ENCODE data around the gene DPY19L1.
"Not testable (repeated sequence)": the region's sequence is repeated elsewhere in the genome, so short reads cannot be mapped to it uniquely, and the experiment has no call there.

Gene DPY19L1

GRCh38 chr7:35037211-35037525, at the start of gene DPY19L1:
Gene DPY19L1, minus strand, starts transcription at chr7:35037485. Its CDS starts 91 bp downstream, at chr7:35037394.
- TF ChIP-seq CTCF (IDR thresholded peaks at IDR 0.05; ENCODE audit: extremely low read depth, insufficient read depth, missing control alignments), result no peak
- in situ Hi-C loops (cut with MboI; ENCODE audit: low pct_unique_long_range_greater_than_20kb, low sequenced_read_pairs, unreplicated experiment), result loop anchor here (25.0 kb wide), 1 partner anchor 200 kb away; no protein-coding TSS in a partner anchor
- DNase-seq (ENCODE audit: low spot score), result no peak

- DNase-seq (ENCODE audit: low spot score); in situ Hi-C loops (cut with MboI; ENCODE audit: low pct_unique_long_range_greater_than_20kb, low sequenced_read_pairs, unreplicated experiment): not testable (repeated sequence)
Measured at GRCh38 chr7:35079517-35079916, 42.2 kb upstream of the DPY19L1 start.

- in situ Hi-C loops (cut with MboI; ENCODE audit: low pct_unique_long_range_greater_than_20kb, low sequenced_read_pairs, unreplicated experiment), result not testable (repeated sequence)
Measured at GRCh38 chr7:35074008-35074407, 36.7 kb upstream of the DPY19L1 start.

GRCh38 chr7:35072950-35073827, 35.9 kb upstream of the DPY19L1 start:
- DNase-seq (ENCODE audit: low spot score); in situ Hi-C loops (cut with MboI; ENCODE audit: low pct_unique_long_range_greater_than_20kb, low sequenced_read_pairs, unreplicated experiment): not testable (repeated sequence)

More at GRCh38 chr7:35074008-35074407, 36.7 kb upstream of the DPY19L1 start:
- not testable (repeated sequence) for DNase-seq (ENCODE audit: low spot score)

- in situ Hi-C loops (cut with MboI; ENCODE audit: low pct_unique_long_range_greater_than_20kb, low sequenced_read_pairs, unreplicated experiment); DNase-seq (ENCODE audit: low spot score): not testable (repeated sequence)
Measured at GRCh38 chr7:35069084-35069483, 31.8 kb upstream of the DPY19L1 start.

- in situ Hi-C loops (cut with MboI; ENCODE audit: low pct_unique_long_range_greater_than_20kb, low sequenced_read_pairs, unreplicated experiment); DNase-seq (ENCODE audit: low spot score): not testable (repeated sequence)
Measured at GRCh38 chr7:35065382-35065781, 28.1 kb upstream of the DPY19L1 start.

GRCh38 chr7:35058571-35058970, 21.3 kb upstream of the DPY19L1 start:
- in situ Hi-C loops (cut with MboI; ENCODE audit: low pct_unique_long_range_greater_than_20kb, low sequenced_read_pairs, unreplicated experiment); DNase-seq (ENCODE audit: low spot score): not testable (repeated sequence)

GRCh38 chr7:35057505-35058451, 20.5 kb upstream of the DPY19L1 start:
- not testable (repeated sequence) for DNase-seq (ENCODE audit: low spot score)

GRCh38 chr7:35055733-35056132, 18.4 kb upstream of the DPY19L1 start:
- DNase-seq (ENCODE audit: low spot score); in situ Hi-C loops (cut with MboI; ENCODE audit: low pct_unique_long_range_greater_than_20kb, low sequenced_read_pairs, unreplicated experiment): not testable (repeated sequence)
- TF ChIP-seq CTCF (IDR thresholded peaks at IDR 0.05; ENCODE audit: extremely low read depth, insufficient read depth, missing control alignments), result peak; percentile 37

More at GRCh38 chr7:35057505-35058451, 20.5 kb upstream of the DPY19L1 start:
- in situ Hi-C loops (cut with MboI; ENCODE audit: low pct_unique_long_range_greater_than_20kb, low sequenced_read_pairs, unreplicated experiment), result not testable (repeated sequence)

GRCh38 chr7:35053488-35054175, 16.3 kb upstream of the DPY19L1 start:
- DNase-seq (ENCODE audit: low spot score); in situ Hi-C loops (cut with MboI; ENCODE audit: low pct_unique_long_range_greater_than_20kb, low sequenced_read_pairs, unreplicated experiment): not testable (repeated sequence)

- in situ Hi-C loops (cut with MboI; ENCODE audit: low pct_unique_long_range_greater_than_20kb, low sequenced_read_pairs, unreplicated experiment), result loop anchor here (25.0 kb wide), 1 partner anchor 211 kb away; no protein-coding TSS in a partner anchor
- DNase-seq (ENCODE audit: low spot score), result not testable (repeated sequence)
Measured at GRCh38 chr7:35048390-35048789, 11.1 kb upstream of the DPY19L1 start.

- in situ Hi-C loops (cut with MboI; ENCODE audit: low pct_unique_long_range_greater_than_20kb, low sequenced_read_pairs, unreplicated experiment), result loop anchor here (25.0 kb wide), 1 partner anchor 211 kb away; no protein-coding TSS in a partner anchor
- DNase-seq (ENCODE audit: low spot score), result not testable (repeated sequence)
Measured at GRCh38 chr7:35047912-35048305, 10.6 kb upstream of the DPY19L1 start.

GRCh38 chr7:35047263-35047911, 10.1 kb upstream of the DPY19L1 start:
- not testable (repeated sequence) for DNase-seq (ENCODE audit: low spot score)
- in situ Hi-C loops (cut with MboI; ENCODE audit: low pct_unique_long_range_greater_than_20kb, low sequenced_read_pairs, unreplicated experiment), result loop anchor here (25.0 kb wide), 1 partner anchor 210 kb away; no protein-coding TSS in a partner anchor

GRCh38 chr7:35043301-35043700, 6.0 kb upstream of the DPY19L1 start:
- not testable (repeated sequence) for DNase-seq (ENCODE audit: low spot score)
- in situ Hi-C loops (cut with MboI; ENCODE audit: low pct_unique_long_range_greater_than_20kb, low sequenced_read_pairs, unreplicated experiment), result loop anchor here (25.0 kb wide), 1 partner anchor 206 kb away; no protein-coding TSS in a partner anchor

Measured in GM13977 (cell line).